ENCODE measurements around the gene LDLRAD4. TPM values are rescaled to one million over a fixed set of nuclear protein-coding genes. Genes with fewer than 3 reads are reported as not detected.

Gene LDLRAD4
- total and polyA plus RNA-seq, 11 donors = 10.4 to 44.0 (median 29.6) TPM

- Histone ChIP-seq H3K36me3 (peaks cover 0 to 31% (median 18%) of the 10 kb centered on the region in 9 donors), H3K27me3 (no peaks in the 10 kb centered on the region), H3K27ac (no peak overlapping the region), H3K4me3 (no peak overlapping the region), H3K9me3 (no peaks in the 10 kb centered on the region), H3K4me1 (peaks cover 0 to 9% (median 0%) of the 10 kb centered on the region in 12 donors)
- TF ChIP-seq CTCF (IDR thresholded peaks at IDR 0.05) (no peak), POLR2A (IDR thresholded peaks at IDR 0.05) (no peak)
- DNase-seq (no peak), ATAC-seq (no peak)
- whole genome bisulfite sequencing, 4 donors = 91 to 93% (median 92%) methylated on average over 23 of the region's 23 CpGs
- intact Hi-C loops (cut with DNase I) = loop anchor here in 1 of 10 donors (10.0 kb wide), 1 partner anchor 75 kb away; the partner anchor contains the start of genes FAM210A and RNMT
These were observed 431.1 kb downstream of the LDLRAD4 start for GRCh38 chr18:13649397-13650390.

GRCh38 chr18:13653746-13654433, 435.3 kb downstream of the LDLRAD4 start:
- Histone ChIP-seq H3K27ac (no peak overlapping the region), H3K27me3 (no peaks in the 10 kb centered on the region), H3K9me3 (no peaks in the 10 kb centered on the region), H3K4me1 (peaks cover 0 to 17% (median 0%) of the 10 kb centered on the region in 12 donors), H3K4me3 (no peak overlapping the region), H3K36me3 (no peaks in the 10 kb centered on the region)
- intact Hi-C loops (cut with DNase I) = no loop called here
- ATAC-seq = peak in 2 of 4 donors; percentile 19 to 38
- WGBS, 4 donors = 62 to 74% (median 67%) methylated on average over 13 of the region's 13 CpGs
- DNase-seq = no peak
- TF ChIP-seq CTCF (IDR thresholded peaks at IDR 0.05) (no peak), POLR2A (IDR thresholded peaks at IDR 0.05) (no peak)

- no peak overlapping the region for H3K27ac ChIP-seq
- WGBS, 4 donors = 35 to 56% (median 47%) methylated on average over 7 of the region's 7 CpGs
- DNase-seq (no peak), ATAC-seq (peak; percentile 17 to 52 (median 30))
- TF ChIP-seq POLR2A (IDR thresholded peaks at IDR 0.05) = no peak
- no peak for TF ChIP-seq CTCF (IDR thresholded peaks at IDR 0.05)
- H3K4me1 ChIP-seq = peaks cover 0 to 44% (median 20%) of the 10 kb centered on the region in 12 donors
- intact Hi-C loops (cut with DNase I) = no loop called here
- H3K4me3 ChIP-seq = no peak overlapping the region
- H3K36me3 ChIP-seq = no peaks in the 10 kb centered on the region
- H3K27me3 ChIP-seq = no peaks in the 10 kb centered on the region
- no peaks in the 10 kb centered on the region for H3K9me3 ChIP-seq
These were observed 439.4 kb downstream of the LDLRAD4 start for GRCh38 chr18:13657974-13658373.
